Tibial nerve (tissue), 4 donors: ENCODE data around the gene ZNF423.

Experiments
- CTCF ChIP-seq, 5 experiments: fragments of 200-600 bp in 3 of 5; fragments of 450-650 bp in 2 of 5; sonication (generic) in 3 of 5; IDR thresholded peaks; one replicate each; pipeline ENCODE4 v1.5.1; 2016 to 2019; ENCODE audit warnings: antibody characterized with exemption in 5 of 5, mild to moderate bottlenecking in 3 of 5, moderate library complexity in 2 of 5
- EP300 ChIP-seq, 2 donors: sonication (generic); formaldehyde crosslinking; IDR thresholded peaks; one replicate each; pipeline ENCODE4 v1.6.1; 2017; ENCODE audit warnings: antibody characterized with exemption in 2 of 2, mild to moderate bottlenecking in 1 of 2

- no peak for TF ChIP-seq CTCF (IDR thresholded peaks at IDR 0.05)
- TF ChIP-seq EP300 (IDR thresholded peaks at IDR 0.05): no peak
Measured at GRCh38 chr16:49544828-49545227, 311.1 kb downstream of the ZNF423 start.
